ENCODE measurements around the gene TEX261. TPM values are rescaled to one million over a fixed set of nuclear protein-coding genes. Genes with fewer than 3 reads are reported as not detected.

TEX261 gene
- total RNA-seq, 4 donors from 2014 or later, result 36.1 to 38.7 (median 37.0) TPM

DNA sequence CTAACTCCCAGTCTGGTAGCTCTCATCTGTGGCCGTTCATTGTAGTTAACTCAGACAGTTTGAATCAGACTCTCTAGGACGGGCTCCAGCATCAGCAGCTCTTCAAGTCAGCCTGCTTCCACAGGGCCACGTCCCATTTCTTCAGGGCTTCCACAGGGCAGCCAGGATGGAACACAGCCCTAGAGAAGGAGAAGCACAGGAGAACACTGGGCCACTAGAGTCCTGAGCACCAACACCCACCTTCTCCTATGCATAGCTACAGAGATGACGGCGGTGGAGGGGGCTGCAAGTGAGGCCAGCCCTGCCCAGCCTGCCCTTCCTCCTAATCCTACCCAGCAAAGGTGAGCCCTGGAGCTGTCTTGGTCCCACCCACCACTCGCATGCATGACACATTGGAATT is 10.2 kb upstream of the TEX261 start:
- Histone ChIP-seq H3K36me3 (no peaks in the 10 kb centered on the region), H3K27me3 (no peaks in the 10 kb centered on the region), H3K27ac (no peak overlapping the region), H3K4me1 (peaks cover 0 to 10% (median 0%) of the 10 kb centered on the region in 4 donors), H3K9me3 (no peaks in the 10 kb centered on the region), H3K4me3 (no peak overlapping the region)
- no peak for TF ChIP-seq EP300 (IDR thresholded peaks at IDR 0.05)
- TF ChIP-seq CTCF (IDR thresholded peaks at IDR 0.05), result no peak
- no peak for TF ChIP-seq POLR2A (IDR thresholded peaks at IDR 0.05)
- 85 to 94% methylated on average over 6 of the region's 6 CpGs for WGBS, 2 donors
- DNase-seq (ENCODE audit: low spot score in 2 of 2), result no peak

DNA sequence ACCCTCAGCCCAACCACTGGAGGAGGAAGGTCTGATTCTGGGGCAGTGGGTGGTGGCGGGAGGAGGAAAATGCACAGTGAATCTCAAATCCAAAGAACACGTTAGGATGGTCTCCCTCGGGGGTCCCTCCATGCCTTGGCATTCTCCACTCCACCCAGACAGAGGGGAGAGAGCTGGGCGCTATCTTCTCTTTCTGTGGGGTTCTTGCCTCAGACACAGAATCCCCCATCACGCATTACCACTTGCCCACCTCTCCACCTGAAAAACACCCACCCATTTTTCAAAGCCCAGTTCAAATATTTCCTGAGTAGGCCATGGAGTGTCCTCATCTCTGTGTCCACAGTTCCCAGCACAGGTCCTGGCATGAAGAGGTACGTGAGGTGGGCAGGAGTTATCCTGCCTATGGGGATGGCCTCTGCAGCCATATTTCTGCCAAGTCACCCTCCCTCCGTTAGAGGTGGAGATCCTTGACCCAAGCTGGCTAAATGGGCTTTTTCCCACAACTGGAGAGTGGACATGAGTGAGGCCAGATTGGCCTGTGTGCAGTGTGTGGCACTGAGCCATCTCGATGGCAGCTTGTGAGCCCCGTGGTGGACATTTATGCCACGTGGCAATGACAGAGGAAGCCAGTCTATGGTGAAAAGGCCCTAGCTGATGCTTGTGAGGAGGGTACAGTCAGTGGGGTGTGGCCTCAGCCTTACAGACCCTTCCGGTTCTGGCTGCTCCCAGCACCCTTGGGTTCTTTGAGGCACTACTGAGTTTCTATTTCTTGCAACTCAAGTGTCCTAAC is 9.5 kb upstream of the TEX261 start:
- WGBS, 2 donors, result 79 to 81% methylated on average over 11 of the region's 11 CpGs
- no peaks in the 10 kb centered on the region for H3K27me3 ChIP-seq
- no peak for DNase-seq (ENCODE audit: low spot score in 2 of 2)
- H3K9me3 ChIP-seq, result no peaks in the 10 kb centered on the region
- H3K27ac ChIP-seq, result no peak overlapping the region
- TF ChIP-seq POLR2A (IDR thresholded peaks at IDR 0.05), result no peak
- no peak for TF ChIP-seq CTCF (IDR thresholded peaks at IDR 0.05)
- TF ChIP-seq EP300 (IDR thresholded peaks at IDR 0.05), result no peak
- no peak overlapping the region for H3K4me3 ChIP-seq
- no peaks in the 10 kb centered on the region for H3K36me3 ChIP-seq
- peaks cover 0 to 10% (median 0%) of the 10 kb centered on the region in 4 donors for H3K4me1 ChIP-seq

DNA sequence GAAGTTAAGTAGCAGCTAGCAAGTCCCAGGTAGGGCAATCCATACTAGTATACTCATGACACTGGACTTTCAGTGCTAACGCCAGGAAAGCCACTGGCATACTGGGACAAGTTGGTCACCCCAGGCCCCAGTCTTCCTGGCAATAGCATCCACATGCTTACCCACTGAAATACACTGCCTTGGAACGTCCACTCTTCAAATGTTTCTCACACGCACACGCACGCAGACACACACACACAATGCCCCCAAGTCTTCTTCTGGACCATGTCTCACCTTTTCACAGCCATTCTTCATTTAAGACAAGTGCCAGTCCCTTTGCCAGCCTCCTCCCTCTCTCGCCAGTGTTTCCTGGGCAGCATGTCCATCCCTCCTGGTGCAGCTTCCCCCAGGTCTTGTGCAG is 8.7 kb upstream of the TEX261 start:
- Histone ChIP-seq H3K27ac (no peak overlapping the region), H3K4me1 (peaks cover 0 to 10% (median 0%) of the 10 kb centered on the region in 4 donors), H3K4me3 (no peak overlapping the region), H3K36me3 (no peaks in the 10 kb centered on the region), H3K9me3 (no peaks in the 10 kb centered on the region), H3K27me3 (no peaks in the 10 kb centered on the region)
- 85 to 90% methylated on average over 6 of the region's 6 CpGs for WGBS, 2 donors
- TF ChIP-seq EP300 (IDR thresholded peaks at IDR 0.05) (no peak), CTCF (IDR thresholded peaks at IDR 0.05) (no peak), POLR2A (IDR thresholded peaks at IDR 0.05) (no peak)
- no peak for DNase-seq (ENCODE audit: low spot score in 2 of 2)

- WGBS, 2 donors, result 31 to 43% methylated on average over 11 of the region's 11 CpGs
- no peaks in the 10 kb centered on the region for H3K9me3 ChIP-seq
- H3K27me3 ChIP-seq, result no peaks in the 10 kb centered on the region
- H3K4me1 ChIP-seq, result peaks cover 0 to 10% (median 0%) of the 10 kb centered on the region in 4 donors
- H3K36me3 ChIP-seq, result no peaks in the 10 kb centered on the region
- H3K27ac ChIP-seq, result no peak overlapping the region
- DNase-seq (ENCODE audit: low spot score in 2 of 2), result no peak
- no peak for TF ChIP-seq CTCF (IDR thresholded peaks at IDR 0.05)
- no peak for TF ChIP-seq POLR2A (IDR thresholded peaks at IDR 0.05)
- no peak for TF ChIP-seq EP300 (IDR thresholded peaks at IDR 0.05)
- no peak overlapping the region for H3K4me3 ChIP-seq
Observed at GRCh38 chr2:71001981-71002570, 7.4 kb upstream of the TEX261 start.

GRCh38 chr2:71001592-71001927 is 6.9 kb upstream of the TEX261 start:
- no peak overlapping the region for H3K27ac ChIP-seq
- H3K9me3 ChIP-seq, result no peaks in the 10 kb centered on the region
- no peak overlapping the region for H3K4me3 ChIP-seq
- TF ChIP-seq EP300 (IDR thresholded peaks at IDR 0.05), result no peak
- no peak for TF ChIP-seq POLR2A (IDR thresholded peaks at IDR 0.05)
- no peak for TF ChIP-seq CTCF (IDR thresholded peaks at IDR 0.05)
- H3K36me3 ChIP-seq, result no peaks in the 10 kb centered on the region
- H3K27me3 ChIP-seq, result no peaks in the 10 kb centered on the region
- peaks cover 0 to 10% (median 0%) of the 10 kb centered on the region in 4 donors for H3K4me1 ChIP-seq
- WGBS, 2 donors, result 73 to 88% methylated on average over 5 of the region's 5 CpGs
- DNase-seq (ENCODE audit: low spot score in 2 of 2), result no peak
